WI38 (cell line): ENCODE measurements around the gene SRCAP.

Experiments used
- H3K4me3 ChIP-seq: 2 replicates; pipeline ENCODE4 v1.5.1; 2011; ENCODE audit warnings: low read depth, mild to moderate bottlenecking, control low read depth, low read length
- TF ChIP-seq, protein P1 (sequence below): IDR thresholded peaks from 2 replicates; pipeline ENCODE4 v1.5.1; 2012; ENCODE audit warnings: low read depth, mild to moderate bottlenecking, control low read depth, low read length

The SRCAP gene

DNA sequence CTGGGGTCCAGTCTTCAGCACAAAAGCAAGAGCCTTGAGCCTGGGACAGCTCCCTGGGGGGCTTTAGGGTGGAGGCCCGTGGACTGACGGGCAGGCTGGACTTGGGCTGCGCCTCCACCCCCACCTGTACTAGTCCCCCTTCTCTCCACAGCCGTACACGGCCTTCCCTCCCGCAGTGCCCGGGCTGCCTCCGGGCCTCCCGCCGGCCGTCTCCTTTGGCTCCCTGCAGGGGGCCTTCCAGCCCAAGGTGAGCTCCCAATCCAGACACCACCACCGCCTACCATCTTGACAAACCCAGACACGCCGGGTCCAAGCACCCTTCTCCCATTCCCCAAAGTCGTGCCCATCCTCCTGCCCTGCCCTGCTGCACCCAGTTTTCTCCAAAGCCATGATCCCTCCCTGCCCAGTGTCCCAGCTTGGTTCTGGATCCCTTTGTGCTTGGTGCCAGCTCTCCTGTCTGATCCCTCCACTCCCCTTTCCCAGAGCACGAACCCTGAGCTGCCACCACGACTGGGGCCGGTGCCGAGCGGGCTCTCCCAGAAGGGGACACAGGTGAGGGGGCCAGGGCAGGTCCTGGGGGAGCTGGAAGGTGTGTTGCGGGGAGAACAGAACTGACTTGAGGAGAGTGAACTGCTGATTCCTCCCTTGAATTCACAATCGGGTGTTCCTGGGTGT lies 33.7 kb upstream of the SRCAP start:
- TF ChIP-seq, protein P1, sequence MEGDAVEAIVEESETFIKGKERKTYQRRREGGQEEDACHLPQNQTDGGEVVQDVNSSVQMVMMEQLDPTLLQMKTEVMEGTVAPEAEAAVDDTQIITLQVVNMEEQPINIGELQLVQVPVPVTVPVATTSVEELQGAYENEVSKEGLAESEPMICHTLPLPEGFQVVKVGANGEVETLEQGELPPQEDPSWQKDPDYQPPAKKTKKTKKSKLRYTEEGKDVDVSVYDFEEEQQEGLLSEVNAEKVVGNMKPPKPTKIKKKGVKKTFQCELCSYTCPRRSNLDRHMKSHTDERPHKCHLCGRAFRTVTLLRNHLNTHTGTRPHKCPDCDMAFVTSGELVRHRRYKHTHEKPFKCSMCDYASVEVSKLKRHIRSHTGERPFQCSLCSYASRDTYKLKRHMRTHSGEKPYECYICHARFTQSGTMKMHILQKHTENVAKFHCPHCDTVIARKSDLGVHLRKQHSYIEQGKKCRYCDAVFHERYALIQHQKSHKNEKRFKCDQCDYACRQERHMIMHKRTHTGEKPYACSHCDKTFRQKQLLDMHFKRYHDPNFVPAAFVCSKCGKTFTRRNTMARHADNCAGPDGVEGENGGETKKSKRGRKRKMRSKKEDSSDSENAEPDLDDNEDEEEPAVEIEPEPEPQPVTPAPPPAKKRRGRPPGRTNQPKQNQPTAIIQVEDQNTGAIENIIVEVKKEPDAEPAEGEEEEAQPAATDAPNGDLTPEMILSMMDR = no peak

DNA sequence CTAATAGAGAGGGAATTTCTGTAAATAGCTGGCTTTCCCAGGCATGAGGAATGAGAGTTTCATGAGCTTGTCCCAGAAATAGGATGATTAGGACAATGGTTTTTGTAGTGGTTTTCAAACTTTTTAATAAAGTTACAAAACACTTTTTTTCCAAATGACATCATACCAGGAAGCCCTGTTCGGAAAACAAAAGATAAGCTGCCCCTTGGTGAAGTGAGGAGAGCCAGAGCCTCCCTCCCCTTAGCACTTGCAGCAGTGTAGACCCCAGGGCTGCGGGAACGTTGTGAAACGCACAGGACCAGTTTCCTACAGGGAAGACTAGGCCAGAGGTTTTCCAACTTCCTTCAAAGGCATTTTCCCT lies 33.2 kb upstream of the SRCAP start:
- H3K4me3 ChIP-seq = no peak overlapping the region
- TF ChIP-seq, protein P1 = no peak

More for the DNA sequence above, 33.7 kb upstream of the SRCAP start:
- H3K4me3 ChIP-seq = no peak overlapping the region

DNA sequence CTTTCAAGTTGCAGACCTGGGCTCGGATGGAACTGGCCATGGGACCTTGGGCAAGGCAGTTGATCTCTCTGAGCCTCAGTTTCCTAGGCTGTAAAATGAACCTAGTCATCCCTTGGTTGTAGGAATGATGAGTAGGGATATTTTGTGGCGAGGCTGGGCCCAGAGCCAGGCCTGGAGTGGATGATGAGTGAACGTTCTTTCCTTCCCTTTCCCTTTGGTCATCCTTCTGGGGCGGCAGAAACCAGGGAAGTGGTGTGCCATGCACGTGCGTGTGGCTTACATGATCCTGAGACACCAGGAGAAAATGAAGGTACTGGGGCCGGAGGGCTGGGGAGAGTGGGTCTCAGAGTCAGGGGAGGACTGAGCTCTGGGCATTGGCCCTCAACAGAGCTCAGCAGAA lies 32.3 kb upstream of the SRCAP start:
- TF ChIP-seq, protein P1 = no peak
- H3K4me3 ChIP-seq = no peak overlapping the region

- TF ChIP-seq, protein P1 = no peak
- H3K4me3 ChIP-seq = no peak overlapping the region
Observed at GRCh38 chr16:30667361-30667905, 31.5 kb upstream of the SRCAP start.

DNA sequence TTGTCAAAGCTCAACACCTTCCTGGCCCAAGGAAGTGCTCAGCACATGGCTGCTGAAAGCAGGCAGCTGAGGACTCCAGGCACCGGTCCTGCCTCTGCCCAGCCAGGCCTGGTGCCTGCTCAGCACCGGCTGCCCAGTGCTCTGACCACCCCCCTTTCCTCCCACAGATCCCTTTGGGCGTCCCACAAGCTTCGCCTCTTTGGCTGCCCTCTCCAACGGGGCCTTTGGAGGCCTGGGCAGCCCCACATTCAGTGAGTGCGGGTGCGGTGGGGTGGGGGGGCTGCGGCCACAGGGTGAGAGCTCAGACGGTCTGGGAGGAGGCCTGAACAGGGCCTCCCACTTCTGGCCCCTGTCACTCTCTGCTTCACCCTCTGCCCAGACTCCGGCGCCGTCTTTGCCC lies 30.6 kb upstream of the SRCAP start:
- no peak overlapping the region for H3K4me3 ChIP-seq
- TF ChIP-seq, protein P1 = no peak

- no peak overlapping the region for H3K4me3 ChIP-seq
- TF ChIP-seq, protein P1 = no peak
Observed at GRCh38 chr16:30669026-30669902, 29.7 kb upstream of the SRCAP start.
